HTR-8/SVneo (cell line): ENCODE results near the gene TMC3.
"Not testable (repeated sequence)": the region's sequence is repeated elsewhere in the genome, so short reads cannot be mapped to it uniquely, and the experiment has no call there.

ENCODE experiments used
- DNase-seq: peaks from one replicate; pipeline ENCODE4 v3.0.0; 2011; ENCODE audit warnings: low spot score, mixed read lengths; ENCODE audit not compliant: insufficient read length
- FAIRE-seq: peaks from 2 replicates; lab custom pipeline; 2011; peaks lifted over from hg19 to GRCh38; lab: Jason Lieb, UNC

TMC3 gene

DNA sequence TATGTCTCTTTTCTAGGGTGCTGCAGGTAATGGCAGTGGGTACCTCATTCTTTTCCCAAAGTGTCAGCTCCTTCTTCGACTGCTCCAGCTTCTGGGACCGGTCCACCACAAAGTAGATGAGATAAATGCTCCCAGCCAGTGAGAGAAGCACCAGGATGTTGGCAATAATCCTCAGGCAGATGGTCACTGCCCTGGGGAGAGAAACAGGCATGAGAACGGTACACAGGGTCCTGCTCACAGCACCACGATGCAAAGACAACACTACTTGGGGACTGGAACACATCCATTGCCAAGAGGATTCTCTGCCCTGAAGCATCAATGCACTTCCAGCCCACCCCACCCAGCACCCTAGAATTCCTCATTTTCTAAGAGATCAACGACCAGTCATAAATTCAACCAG is 22.4 kb downstream of the TMC3 start:
- DNase-seq (no peak), FAIRE-seq (no peak)

DNA sequence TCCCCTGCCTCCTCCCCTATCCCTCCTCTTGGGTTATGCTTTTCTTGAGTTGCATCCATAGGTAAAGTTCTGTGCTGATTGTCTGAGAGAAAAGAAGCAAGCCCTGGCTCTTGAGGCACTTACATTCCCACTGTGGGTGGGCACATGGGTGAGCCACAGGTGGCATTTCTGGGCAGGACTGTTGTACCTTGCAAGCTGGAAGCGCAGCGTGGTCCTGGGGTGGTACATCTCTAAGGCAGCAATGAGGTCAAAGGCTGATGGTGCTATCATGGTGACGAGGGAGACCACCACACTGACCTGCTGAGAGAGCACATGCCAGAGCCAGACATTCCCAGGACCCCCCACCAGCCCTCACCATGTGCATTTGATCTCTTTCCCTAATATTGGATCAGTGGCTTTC is 24.7 kb downstream of the TMC3 start:
- FAIRE-seq = no peak
- no peak for DNase-seq

DNA sequence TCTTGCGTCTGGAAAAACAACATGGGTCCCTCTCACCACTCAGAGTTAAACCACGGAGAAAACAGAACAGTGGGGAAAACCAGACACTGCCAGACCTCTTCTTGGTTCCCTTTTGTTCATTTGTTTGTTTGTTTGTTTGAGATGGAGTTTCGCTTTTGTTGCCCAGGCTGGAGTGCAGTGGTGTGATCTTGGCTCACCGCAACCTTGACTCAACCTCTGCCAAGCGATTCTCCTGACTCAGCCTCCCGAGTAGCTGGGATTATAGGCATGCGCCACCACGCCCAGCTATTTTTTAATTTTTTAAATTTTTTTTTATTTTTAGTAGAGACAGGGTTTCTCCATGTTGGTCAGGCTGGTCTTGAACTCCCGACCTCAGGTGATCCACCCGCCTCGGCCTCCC is 25.3 kb downstream of the TMC3 start:
- not testable (repeated sequence) for DNase-seq, FAIRE-seq

DNA sequence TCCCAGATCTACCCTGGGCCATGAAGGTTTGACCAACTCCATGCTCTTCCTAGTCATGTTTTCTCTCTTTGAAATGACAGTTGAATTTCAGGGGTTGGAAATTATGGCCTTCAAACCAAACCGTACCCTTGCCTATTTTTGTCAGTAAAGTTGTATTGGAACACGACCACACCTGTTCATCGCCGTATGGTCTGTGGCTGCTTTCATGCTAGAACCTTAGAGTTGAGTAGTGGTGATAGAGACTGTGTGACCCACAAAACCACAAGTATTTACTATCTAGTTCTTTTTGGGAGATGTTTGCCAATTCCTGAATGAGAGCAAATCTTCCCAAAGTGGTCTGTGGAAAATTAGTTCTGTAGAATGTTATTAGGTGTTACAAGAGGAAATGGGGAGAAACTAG is 26.1 kb downstream of the TMC3 start:
- DNase-seq = no peak

DNA sequence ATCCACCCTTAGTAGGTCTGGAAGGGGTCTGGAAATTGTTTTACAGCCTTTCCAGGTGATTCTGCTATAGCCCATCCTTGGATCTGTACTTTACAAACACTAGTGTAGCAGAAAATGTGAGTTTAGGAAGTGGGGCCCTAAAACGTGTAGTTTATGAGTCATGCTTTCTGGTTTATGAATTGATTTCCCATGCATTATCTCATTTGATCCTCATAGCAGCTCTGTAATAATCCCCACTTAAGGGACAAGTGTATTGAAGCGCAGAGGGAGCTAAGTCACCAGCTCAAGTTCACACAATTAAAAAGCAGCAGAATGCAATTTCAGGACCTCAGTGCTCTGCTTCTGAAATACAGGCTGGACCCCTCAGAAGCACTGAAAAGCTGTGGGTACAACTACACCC is 27.4 kb downstream of the TMC3 start:
- DNase-seq (no peak), FAIRE-seq (no peak)

More for the DNA sequence above, 26.1 kb downstream of the TMC3 start:
- no peak for FAIRE-seq

DNA sequence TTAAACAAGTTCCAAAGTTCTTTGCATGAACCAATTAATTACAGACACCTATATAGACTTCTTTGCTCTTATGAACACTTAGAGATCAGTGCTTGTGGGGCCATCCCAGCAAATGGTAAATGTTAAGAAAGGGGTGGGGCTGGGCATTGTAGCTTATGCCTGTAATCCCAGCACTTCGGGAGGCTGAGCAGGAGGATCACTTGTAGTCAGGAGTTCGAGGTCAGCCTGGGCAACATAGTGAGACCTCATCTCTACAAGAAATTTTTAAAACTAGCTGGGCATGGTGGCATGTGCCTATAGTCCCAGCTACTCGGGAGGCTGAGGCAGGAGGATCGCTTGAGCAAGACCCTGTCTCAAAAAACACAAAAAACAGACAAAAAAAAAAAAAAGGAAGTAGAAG is 30.6 kb downstream of the TMC3 start:
- DNase-seq (no peak), FAIRE-seq (no peak)

DNA sequence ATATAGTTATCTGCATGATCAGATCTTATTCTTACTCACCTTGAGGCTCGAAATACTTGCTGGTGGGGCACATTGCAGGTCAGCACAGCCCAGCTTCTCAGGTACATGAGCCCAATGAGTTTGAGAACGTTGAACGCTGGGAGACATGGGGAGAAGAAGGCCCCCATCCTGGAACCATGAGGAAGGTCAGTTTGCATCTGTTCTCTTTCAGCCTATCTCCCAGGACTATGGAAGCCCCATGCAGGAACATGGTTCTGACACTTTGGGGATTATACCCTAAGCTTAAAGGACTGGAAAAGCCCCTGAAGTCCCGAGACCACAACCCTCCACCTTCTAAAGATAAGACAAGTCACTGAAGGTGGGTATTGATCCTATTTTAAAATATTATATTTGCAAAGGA is 32.7 kb downstream of the TMC3 start:
- FAIRE-seq = no peak
- no peak for DNase-seq

DNA sequence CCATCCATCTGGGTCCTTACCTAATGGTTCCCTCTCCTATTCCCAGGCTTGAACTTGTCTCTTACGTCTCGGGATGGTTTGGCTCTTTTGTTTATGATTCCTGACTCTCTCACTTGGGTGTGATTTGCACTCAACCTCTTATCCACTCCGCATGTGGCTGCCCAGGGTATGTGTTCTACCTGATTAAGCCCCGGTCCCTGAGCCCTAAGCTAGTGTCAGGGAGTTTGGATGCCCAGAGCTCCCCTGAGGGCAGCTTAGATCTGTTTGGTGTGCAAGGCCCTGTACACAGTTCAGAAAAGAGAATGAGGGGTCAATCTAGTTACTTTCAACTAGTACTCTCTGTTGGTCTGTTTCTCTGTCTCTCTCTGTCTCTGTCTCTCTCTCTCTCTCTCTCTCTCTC is 34.2 kb downstream of the TMC3 start:
- FAIRE-seq (no peak), DNase-seq (no peak)

DNA sequence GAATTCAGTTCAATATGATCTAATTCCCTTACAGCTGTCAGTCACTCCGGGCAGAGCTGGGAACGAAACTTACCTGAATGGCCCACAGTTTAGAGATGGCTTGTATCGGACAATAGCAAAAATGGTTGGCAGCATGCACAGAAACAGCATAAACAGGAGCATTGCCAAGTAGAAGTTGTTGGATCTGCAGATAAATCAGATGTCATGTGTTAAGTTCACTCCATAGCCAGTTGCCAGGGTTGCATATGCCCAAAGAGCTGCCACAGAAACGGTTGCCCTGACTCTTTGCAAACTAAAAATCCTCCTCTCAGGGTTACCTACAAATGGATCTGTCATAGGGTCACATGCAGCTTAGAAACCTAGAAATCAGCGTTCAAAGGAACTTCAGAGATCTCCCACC is 34.7 kb downstream of the TMC3 start:
- DNase-seq (no peak), FAIRE-seq (no peak)

DNA sequence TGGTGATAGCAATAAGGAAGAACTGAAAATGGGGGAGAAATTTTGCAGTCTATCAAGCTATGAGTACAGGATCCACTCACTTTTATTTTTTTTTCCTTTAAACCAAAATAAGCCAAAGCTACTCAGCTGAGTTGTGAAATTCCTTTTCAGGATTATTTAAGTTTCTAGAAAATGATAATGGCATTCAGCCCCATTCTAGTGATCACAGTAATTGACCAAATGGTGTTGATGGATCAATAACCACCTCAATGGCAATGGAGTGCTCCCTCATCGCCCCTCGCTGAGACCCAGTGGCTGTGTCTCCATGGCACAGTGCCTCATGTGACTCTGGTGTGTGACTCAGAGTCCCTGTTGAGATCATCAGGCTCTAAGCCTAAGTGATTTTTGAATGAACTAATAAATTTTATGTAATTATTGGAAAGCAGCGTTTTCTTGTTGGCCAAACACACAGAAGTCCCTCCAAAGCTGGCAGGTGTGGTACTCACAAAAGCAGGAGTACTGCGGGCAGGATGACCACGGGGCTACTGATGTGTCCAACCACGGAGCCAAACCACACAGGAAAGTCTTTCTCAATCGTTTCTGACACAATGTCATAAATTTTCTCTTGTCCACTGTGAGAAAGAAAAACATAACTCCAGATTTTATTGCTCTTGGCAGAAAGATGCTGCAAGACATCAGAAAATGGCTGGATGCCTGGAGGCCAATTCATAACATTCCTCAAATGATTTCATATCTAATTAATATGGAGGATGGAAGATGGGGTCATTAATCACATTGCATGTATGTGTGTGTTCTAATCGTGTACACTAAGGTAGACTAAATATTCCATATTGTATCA is 35.6 kb downstream of the TMC3 start:
- DNase-seq = peak; percentile 66

DNA sequence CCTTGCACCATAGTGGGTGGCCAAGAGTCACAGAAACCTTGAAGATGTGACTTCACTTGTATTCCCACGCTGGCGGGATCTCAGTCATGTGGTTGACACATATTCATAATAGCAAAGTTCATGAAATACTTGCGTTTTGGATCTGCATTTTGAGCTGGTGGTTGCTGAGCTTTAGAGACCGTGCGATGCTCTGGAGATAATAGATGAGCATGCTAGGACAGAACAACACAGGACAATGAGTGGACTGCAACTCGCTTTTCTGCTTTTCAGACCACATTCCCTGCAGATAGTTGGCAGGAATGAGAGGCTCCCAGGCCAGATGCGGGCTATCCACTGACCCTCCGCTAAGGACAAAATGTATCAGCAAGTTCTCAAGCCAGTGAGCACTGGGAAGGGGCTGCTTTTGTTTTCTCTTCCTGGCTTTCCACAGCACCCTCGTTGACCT is 36.3 kb downstream of the TMC3 start:
- DNase-seq (no peak), FAIRE-seq (no peak)

More for the DNA sequence above, 35.6 kb downstream of the TMC3 start:
- no peak for FAIRE-seq

DNA sequence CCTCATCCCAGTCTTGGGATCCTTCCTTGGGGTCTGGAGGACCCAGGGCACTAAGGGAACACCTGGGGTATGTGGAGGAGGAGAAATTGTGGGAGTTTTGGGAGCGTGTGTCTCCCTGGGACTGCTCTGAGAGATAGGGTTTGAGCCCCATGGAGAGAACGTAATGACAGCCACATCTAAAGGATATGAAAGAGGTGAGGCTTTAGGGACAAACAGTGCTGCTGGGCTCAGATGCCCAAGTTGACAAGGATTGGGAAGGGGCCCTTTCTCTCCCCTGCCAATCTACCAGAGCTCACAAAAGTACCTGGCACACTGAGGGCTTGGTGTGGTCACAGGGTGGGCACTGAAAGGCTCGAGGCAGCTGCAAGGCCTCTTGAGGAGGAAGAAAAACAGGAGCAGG is 36.8 kb downstream of the TMC3 start:
- DNase-seq = no peak
- FAIRE-seq = no peak

DNA sequence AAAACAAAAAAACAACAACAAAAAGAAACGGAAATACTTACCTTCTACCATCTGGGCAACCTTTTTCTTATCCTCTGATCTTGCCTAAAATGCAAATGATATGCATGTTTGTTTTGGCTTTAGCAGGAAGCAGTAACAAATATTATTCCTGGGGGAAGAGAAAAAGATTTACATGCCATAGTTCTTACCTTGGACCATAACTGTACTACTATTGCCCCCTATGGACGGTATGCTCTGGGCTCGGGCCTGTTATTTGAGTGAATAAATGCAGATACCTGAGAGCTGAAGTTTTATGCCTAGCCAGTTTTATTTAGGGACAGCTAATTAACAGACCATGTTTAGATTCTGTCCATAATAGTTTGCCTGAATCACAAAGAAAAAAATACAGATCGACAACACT is 37.4 kb downstream of the TMC3 start:
- no peak for FAIRE-seq
- no peak for DNase-seq

DNA sequence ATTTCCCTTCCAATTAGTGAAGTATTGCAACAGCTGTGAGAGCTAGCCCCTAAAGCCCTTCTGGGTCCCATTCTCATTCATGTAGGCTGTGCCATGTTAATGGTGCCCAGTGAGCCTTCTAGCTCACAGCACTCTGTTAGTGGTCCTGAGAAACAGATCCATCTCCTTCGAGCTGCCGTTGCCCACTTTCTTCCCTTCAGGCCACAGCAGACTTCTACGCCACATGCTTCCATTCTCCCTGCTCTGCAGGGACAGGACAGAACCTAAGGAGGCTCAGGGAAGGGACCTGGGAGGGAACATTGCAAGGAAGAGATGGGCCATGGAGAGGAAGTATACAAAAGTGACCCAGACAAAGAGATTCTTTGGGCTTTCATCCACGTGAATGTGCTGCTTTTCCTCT is 38.4 kb downstream of the TMC3 start:
- FAIRE-seq (no peak), DNase-seq (no peak)

DNA sequence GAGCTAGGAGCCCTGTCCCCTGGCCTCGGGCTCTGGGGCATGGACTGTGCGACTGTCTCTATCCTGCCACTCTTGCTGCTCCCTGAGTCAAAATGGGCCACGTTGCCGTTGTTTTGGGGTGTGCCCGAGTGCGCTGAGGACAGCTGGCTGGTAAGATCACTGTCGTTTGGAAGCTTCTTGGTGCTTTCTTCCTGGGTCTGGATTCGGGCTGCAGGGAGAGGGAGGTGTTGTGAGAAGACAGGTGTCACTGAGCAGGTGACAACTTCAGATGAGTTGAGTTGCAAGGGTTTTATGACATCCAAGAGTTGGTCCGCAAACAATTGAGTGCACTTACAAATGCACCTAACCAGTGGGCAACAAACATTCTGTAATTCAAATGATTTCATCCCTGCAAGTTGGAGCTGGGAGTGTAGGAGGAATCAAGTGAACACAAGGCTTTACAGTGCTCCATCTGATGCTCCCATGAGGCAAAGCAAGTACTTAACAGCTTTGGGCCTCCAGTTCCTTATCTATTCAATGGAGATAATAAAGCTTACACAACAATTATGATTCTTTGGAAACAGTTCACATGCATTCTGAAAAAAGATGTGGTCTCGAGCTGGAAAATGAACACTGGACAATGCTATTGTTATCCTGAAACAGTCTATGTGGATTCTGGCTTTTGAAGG is 39.1 kb downstream of the TMC3 start:
- FAIRE-seq (no peak), DNase-seq (no peak)

DNA sequence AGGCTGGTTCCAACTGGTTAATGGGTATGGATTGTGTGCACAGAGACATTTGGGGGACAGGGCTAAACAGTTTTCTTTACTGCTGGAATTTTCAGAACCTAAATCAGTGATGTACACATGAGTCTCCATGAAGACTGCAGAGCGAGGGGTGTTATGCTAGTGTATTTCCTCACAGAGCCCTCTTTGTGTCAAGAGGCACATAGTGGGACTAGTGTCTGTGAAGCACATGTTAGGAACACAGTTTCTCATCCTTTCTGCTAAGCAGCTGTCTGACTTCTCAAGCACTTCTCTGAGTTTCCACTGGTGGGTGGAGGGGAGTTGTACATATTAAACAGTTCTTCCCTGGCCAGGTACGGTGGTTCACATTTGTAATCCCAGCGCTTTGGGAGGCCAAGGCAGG is 40.6 kb downstream of the TMC3 start:
- FAIRE-seq = no peak
- DNase-seq = no peak

DNA sequence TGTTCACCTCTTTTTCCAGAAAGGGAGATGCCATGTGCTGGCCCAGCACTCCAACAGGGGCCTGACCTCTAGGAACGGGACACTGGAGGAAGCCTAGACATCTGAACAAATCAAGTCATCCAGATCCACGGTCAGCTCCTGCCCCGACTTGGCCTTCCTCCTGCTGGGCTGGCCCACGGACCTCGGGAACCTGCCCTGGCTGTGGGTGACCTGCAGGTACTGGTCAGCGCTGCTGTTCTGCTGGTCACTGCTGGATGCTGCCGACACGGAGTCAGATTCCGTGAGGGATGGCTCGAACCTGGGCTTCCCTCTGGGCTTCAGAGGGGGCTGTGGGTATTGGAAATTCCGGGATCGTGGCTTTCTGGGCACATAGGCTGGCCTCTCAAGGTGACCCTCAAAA is 41.7 kb downstream of the TMC3 start:
- no peak for FAIRE-seq
- DNase-seq = no peak

DNA sequence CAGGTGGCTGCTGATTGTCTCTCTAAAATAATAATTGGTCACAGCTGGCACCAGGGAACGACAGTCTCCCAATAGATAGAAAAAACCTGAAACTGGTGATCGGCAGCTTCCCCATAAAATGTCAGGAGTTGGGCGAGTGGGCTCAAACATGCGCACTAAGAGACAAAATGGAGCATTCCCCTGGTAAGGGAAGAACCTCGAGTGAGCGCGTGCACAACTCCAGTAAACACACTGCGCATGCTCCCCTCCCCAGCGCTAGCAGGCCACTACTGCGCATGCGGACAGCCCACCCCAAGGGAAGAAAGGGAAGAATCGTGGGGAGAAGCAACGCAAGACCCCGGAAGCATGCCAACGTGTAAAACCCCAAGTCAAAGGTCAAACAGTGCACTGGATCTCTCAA is 42.4 kb downstream of the TMC3 start:
- FAIRE-seq = no peak
- no peak for DNase-seq

DNA sequence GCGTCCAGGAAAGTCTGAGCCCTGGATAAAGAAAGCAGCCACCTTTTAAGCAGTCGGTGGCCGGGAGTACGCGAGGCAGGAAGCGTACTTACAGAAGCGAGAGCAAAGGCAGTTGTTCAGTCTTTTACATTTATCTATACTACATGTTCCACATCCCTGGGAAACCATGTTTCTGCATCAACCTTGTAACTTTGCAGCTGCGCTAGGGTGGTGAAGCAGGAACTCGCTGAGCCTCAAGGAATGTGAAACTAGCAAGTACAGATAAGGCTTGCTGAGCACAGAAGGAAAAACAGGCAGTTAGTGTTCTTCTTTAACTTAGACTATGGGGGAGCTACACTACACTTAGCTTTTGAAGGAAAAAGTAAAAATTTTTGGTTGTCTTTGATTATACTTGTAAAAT is 42.9 kb downstream of the TMC3 start:
- not testable (repeated sequence) for DNase-seq, FAIRE-seq

DNA sequence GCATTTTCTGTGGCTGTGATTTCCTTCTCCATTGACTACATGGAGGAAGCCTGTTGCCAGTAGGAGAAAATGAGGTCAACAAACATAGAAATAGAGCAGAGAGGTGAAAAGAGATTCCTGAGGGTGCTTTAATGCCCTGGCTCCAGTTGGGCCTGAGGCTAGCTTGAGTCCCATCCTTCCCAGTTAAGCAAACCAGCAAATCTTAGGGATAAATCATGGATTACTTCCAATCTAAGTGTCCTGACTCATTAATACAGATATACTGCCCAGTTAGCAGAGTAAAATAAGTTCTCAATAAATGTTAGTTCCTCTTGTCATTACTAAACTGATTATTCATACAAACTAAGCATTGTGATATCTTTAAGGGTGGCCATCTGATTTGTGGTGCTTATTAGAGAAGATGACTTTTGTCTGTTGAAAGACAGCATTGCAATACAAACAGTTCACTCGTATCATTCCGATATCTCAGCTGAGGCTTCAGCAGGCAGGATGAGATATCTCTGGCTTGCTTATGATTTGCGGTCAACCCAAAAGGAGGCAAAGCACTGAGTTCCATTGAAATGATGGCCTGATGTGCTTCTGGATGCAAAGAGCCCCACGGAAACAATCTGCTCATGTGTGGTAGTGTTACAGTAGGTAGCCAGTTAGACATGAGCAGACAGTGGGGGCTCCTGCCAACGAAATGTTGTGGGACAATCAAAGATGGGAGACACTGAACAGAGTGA is 43.5 kb downstream of the TMC3 start:
- no peak for DNase-seq
- no peak for FAIRE-seq

DNA sequence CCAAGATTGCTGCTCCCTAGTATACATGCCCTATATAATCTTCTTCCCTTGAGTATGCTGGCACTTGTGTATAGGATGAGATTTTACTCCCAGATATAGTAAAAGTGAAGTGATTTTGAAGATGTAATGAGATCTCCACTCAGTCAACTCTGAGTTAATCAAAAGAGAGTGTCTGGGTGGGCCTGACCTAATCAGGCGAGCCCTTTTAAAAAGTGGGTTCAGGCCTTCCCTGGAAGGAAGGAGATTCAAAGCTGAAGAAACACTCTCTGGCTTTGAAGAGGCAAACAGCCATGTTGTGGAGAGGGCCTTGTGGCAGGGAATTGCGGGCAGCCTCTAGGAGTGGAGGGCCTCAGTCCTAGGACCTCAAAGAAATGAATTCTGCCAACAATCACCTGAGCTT is 44.6 kb downstream of the TMC3 start:
- FAIRE-seq (no peak), DNase-seq (no peak)
